ENCODE results near the gene DUSP7.

Gene DUSP7

DNA sequence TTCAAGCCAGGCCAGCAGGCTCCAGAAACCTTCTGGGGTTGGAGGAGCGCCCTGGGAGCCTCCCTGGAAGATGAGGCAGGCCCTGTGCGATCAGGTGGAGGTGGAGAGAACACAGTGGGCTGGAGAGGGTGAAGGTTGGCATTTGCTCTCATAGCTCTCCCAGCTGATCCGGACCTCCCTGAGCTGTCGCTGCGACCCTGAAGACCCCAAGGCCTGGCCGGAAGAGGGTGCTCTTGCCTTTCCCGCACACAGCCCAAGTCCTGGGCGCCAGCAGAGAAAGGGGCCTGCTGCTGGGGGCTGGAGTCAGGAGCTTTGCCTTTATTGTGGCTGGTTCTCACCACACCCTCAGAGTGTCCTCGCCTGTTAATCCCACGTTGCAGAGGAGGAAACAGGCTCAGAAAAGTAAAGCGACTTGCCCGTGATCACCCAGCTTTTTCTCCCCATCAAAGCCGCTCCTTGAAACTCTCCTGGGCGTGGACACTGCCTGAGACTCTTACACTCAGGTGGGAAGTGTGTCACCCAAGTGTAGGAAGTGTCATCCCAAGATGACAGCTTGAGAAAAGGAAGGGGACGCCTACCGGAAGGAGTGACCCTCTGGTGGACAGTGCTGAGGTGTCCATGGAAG, 52.1 kb downstream of the DUSP7 start:
- DNase-seq: peak; percentile 94

DNA sequence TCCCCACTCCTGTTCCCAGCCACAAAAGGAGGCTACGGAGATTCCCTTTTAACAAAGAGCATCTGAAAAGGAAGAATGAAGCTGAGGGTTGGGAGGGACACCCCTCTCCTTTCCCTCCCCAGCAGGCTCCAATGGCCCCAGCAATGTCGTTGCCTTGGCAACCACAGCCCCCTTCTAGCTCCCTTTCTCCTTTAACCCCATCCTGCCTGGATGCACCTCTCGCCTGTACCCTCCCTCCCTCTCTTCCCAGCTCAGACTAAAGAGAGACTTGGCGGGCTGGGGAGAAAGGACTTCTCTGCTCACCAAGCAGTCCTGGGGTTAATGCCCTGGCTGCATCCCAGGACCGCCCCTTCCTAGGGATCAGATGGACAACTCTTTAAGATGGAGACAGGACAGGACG, 53.6 kb downstream of the DUSP7 start:
- DNase-seq: no peak

DNA sequence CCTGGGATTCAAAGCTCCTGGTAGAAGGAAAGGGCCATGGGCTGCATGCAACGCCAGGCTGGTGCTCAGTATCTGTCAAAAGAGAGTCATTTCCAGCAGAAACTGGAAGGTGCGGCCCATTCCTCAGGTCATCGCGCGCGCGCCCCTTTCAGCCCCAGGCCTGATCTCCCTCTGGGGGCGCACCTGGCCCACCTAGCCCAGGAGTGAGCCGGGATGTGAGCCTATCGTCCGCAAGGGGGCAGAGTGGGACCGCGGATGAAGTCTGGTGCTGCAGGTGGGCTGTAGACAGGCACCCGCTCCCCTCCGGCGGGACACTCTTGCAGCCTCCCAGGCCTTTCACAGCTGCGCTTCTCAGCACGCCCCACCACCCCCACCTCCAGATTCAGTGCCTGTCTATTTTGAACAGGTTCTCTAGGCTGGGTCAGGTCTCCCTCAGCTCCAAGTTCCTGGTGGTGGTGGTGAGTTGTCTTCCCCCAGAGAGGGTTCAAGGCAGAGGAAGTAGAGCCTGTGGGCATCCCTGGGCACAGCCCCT, 54.9 kb downstream of the DUSP7 start:
- DNase-seq: peak; percentile 86

DNA sequence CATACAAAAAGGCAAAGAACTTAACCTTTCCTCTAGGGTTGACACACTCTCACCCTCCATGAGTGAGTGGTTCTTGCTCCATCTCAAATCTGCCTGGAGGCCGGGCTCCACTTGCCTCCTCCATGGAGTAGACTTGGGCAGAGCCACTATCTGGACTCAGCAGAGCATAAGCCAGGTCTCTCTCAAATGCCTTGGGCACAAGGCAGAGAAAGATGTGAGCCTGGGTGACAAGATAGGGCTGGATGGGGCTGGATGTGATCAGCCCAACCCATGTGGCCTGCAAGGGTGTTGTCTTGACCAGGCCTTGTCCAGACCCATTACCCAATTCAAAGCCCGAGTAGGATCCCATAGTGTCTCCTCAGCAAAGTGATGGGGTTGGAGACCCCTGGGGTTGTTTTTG, 56.5 kb downstream of the DUSP7 start:
- no peak for DNase-seq

All from NCI-H82 (cell line).